ENCODE measurements around the gene ATXN2. TPM values are rescaled to one million over a fixed set of nuclear protein-coding genes. Genes with fewer than 3 reads are reported as not detected.
A peak's percentile ranks its signal among the peaks of the same experiment; 100 is the strongest.
"Not testable (repeated sequence)": the region's sequence is repeated elsewhere in the genome, so short reads cannot be mapped to it uniquely, and the experiment has no call there.

The ATXN2 gene
- total and polyA plus RNA-seq, 9 of the 15 experiments (the other 6 are each of a cell fraction or from before 2014, with no cell fraction given) = 16.8 to 67.8 (median 29.3) TPM

GRCh38 chr12:111507719-111508118 is 91.4 kb downstream of the ATXN2 start:
- DNase-seq (ENCODE audit: extremely low read depth in 1 of 4, low spot score in 3 of 4); H3K79me2 ChIP-seq (ENCODE audit: control insufficient read depth, insufficient read depth, low read length); CTCF ChIA-PET (ENCODE audit: low intra/inter-chr PET ratio); intact Hi-C loops (cut with micrococcal nuclease); H3K9me1 ChIP-seq (ENCODE audit: control insufficient read depth, insufficient read depth, low read length); POLR2A ChIA-PET; in situ Hi-C loops (cut with MboI); H3K27me3 ChIP-seq (ENCODE audit: control insufficient read depth in 2 of 2, insufficient read depth in 2 of 2, low read length in 2 of 2); H3K9me3 ChIP-seq (replicated peaks; ENCODE audit: control insufficient read depth, insufficient read depth, low read depth, low read length); H2AFZ ChIP-seq (ENCODE audit: low read depth, low read length); H4K20me1 ChIP-seq (replicated peaks; ENCODE audit: control insufficient read depth, insufficient read depth, low read length); BruUV-seq (replicated peaks); H3K4me1 ChIP-seq (replicated peaks in 1 of 2; ENCODE audit: control insufficient read depth in 2 of 2, insufficient read depth in 2 of 2, low read length in 2 of 2); H3K27ac ChIP-seq (ENCODE audit: extremely low read depth, low read depth, low read length); ATAC-seq; H3K4me2 ChIP-seq (ENCODE audit: insufficient read depth, low read length); H3K9ac ChIP-seq (ENCODE audit: insufficient read depth in 1 of 2, low read depth in 2 of 2, low read length in 2 of 2); H3K4me3 ChIP-seq; TF ChIP-seq NR2C1 (IDR thresholded peaks at IDR 0.05): not testable (repeated sequence)
- 0 out of 2 replicates have a peak, but pooled peaks have one; percentile 22 for TF ChIP-seq NR2C1 (tag; IDR thresholded peaks at IDR 0.05)
- 0 out of 2 replicates have a peak, but pooled peaks have one; percentile 22 for TF ChIP-seq DPF2 (IDR thresholded peaks at IDR 0.05)
- peak; percentile 52 for TF ChIP-seq MAFG (tag; conservative IDR thresholded peaks at IDR 0.05)
- peak; percentile 49; the same call in 1 of the 2 replicates for TF ChIP-seq C11orf30 (IDR thresholded peaks at IDR 0.05; ENCODE audit: low read depth)
- peak; percentile 48 to 54; a peak in 2 of 4 replicates for TF ChIP-seq KDM1A (IDR thresholded peaks at IDR 0.05)
- TF ChIP-seq FOXK2 (conservative IDR thresholded peaks at IDR 0.05 in 1 of 2, IDR thresholded peaks at IDR 0.05 in 1 of 2; ENCODE audit: low read depth in 2 of 2) = 0 out of 4 replicates have a peak, but pooled peaks have one; percentile 16 to 30
- peak; percentile 59; the same call in 1 of the 2 replicates for TF ChIP-seq PKNOX1 (IDR thresholded peaks at IDR 0.05)
- TF ChIP-seq MNT (conservative IDR thresholded peaks at IDR 0.05) = peak in 1 of 2 experiments; percentile 65; a peak in 2 of 4 replicates
- peak; percentile 69 for TF ChIP-seq CBFA2T3 (IDR thresholded peaks at IDR 0.05)
- TF ChIP-seq HDAC1 (IDR thresholded peaks at IDR 0.05) = 0 out of 4 replicates have a peak, but pooled peaks of 1 of the 2 experiments have one; percentile 28
- TF ChIP-seq ARID1B (IDR thresholded peaks at IDR 0.05) = peak; percentile 54; the same call in 1 of the 2 replicates
- TF ChIP-seq CBFA2T2 (conservative IDR thresholded peaks at IDR 0.05) = peak; percentile 41
- TF ChIP-seq TCF3 (CRISPR knock-in tag; IDR thresholded peaks at IDR 0.05) = peak; percentile 42; the same call in 1 of the 2 replicates
- peak; percentile 43; the same call in 1 of the 2 replicates for TF ChIP-seq TAL1 (IDR thresholded peaks at IDR 0.05)
- peak; percentile 15; the same call in 1 of the 2 replicates for TF ChIP-seq MAX (CRISPR knock-in tag; IDR thresholded peaks at IDR 0.05)
- TF ChIP-seq NCOR1 (IDR thresholded peaks at IDR 0.05) = peak; percentile 32; the same call in 1 of the 2 replicates
- peaks cover 74% of the 10 kb centered on the region for H3K36me3 ChIP-seq (ENCODE audit: control insufficient read depth, insufficient read depth, low read length)
- WGBS (ENCODE audit: insufficient coverage, low coverage, missing lambda C conversion rate) = 100% methylated on average over 2 of the region's 6 CpGs
- peak; percentile 11 for FAIRE-seq

Measured in K562 (cell line).